ENCODE results near the gene AFF4. TPM values are rescaled to one million over a fixed set of nuclear protein-coding genes. Genes with fewer than 3 reads are reported as not detected.

Gene AFF4
- total and polyA plus RNA-seq, 2 donors (not counting 1 experiment from before 2014, with no cell fraction given): 16.2 to 81.5 TPM

- peak; percentile 23 for ATAC-seq (ENCODE audit: low read depth)
- Histone ChIP-seq H2AFZ (ENCODE audit: insufficient read depth, low read depth, low read length, poor library complexity, severe bottlenecking) (peak overlapping the region; percentile 98), H3K4me2 (replicated peaks; ENCODE audit: low read depth, low read length, poor library complexity, severe bottlenecking) (peak overlapping the region; percentile 88), H4K20me1 (ENCODE audit: control insufficient read depth, insufficient read depth, low read length, poor library complexity, severe bottlenecking) (no peaks in the 10 kb centered on the region), H3K27ac (ENCODE audit: low read length in 2 of 2) (peak overlapping the region; percentile 92 to 93), H3K79me2 (ENCODE audit: control insufficient read depth, insufficient read depth, low read length) (no peaks in the 10 kb centered on the region), H3K36me3 (replicated peaks in 1 of 2; ENCODE audit: control extremely low read depth in 1 of 2, control insufficient read depth in 1 of 2, extremely low read depth in 1 of 2, insufficient read depth in 2 of 2, low read length in 1 of 2) (peaks cover 0 to 8% of the 10 kb centered on the region in 2 experiments), H3K9ac (ENCODE audit: low read length) (peak overlapping the region; percentile 94), H3K4me1 (ENCODE audit: control insufficient read depth in 2 of 2, insufficient read depth in 2 of 2, low read length in 2 of 2) (peaks cover 16 to 19% of the 10 kb centered on the region in 2 donors), H3K4me3 (ENCODE audit: control extremely low read depth in 1 of 5, extremely low read depth in 1 of 5, insufficient read depth in 1 of 5, low read depth in 2 of 5, low read length in 4 of 5) (peak overlapping the region; percentile 67 to 93 (median 81)), H3K9me3 (ENCODE audit: control extremely low read depth in 1 of 3, control insufficient read depth in 2 of 3, insufficient read depth in 1 of 3, low read length in 2 of 3) (no peaks in the 10 kb centered on the region), H3K27me3 (replicated peaks in 1 of 4; ENCODE audit: control extremely low read depth in 1 of 4, control insufficient read depth in 3 of 4, insufficient read depth in 4 of 4, low read length in 3 of 4) (no peaks in the 10 kb centered on the region)
- H3K27me3 Mint-ChIP-seq: no peaks in the 10 kb centered on the region
- DNase-seq: no peak
- intact Hi-C loops (cut with micrococcal nuclease): loop anchor here (1.0 to 5.0 kb wide), 8 partner anchors 36 to 497 kb away; partner anchors contain the start of genes HSPA4, KIF3A, RAD50 and SHROOM1
- ChIA-PET CTCF (interaction anchor here (1.3 to 2.9 kb wide), 3 partner anchors 35 to 365 kb away, joined by 4 to 13 read pairs (median 6); partner anchors contain the start of gene SHROOM1), POLR2A (interaction anchor here (0.5 to 1.0 kb wide), 3 partner anchors 37 to 376 kb away, joined by 3 read pairs; partner anchors contain the start of gene IRF1)
- TF ChIP-seq EZH2 (IDR thresholded peaks at IDR 0.05; ENCODE audit: borderline replicate concordance, insufficient read depth, low read depth, low read length, poor library complexity, severe bottlenecking): no peak
- TF ChIP-seq, protein P1, sequence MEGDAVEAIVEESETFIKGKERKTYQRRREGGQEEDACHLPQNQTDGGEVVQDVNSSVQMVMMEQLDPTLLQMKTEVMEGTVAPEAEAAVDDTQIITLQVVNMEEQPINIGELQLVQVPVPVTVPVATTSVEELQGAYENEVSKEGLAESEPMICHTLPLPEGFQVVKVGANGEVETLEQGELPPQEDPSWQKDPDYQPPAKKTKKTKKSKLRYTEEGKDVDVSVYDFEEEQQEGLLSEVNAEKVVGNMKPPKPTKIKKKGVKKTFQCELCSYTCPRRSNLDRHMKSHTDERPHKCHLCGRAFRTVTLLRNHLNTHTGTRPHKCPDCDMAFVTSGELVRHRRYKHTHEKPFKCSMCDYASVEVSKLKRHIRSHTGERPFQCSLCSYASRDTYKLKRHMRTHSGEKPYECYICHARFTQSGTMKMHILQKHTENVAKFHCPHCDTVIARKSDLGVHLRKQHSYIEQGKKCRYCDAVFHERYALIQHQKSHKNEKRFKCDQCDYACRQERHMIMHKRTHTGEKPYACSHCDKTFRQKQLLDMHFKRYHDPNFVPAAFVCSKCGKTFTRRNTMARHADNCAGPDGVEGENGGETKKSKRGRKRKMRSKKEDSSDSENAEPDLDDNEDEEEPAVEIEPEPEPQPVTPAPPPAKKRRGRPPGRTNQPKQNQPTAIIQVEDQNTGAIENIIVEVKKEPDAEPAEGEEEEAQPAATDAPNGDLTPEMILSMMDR (IDR thresholded peaks at IDR 0.05): no peak
- no peaks in the 10 kb centered on the region for H3K9me3 Mint-ChIP-seq (ENCODE audit: insufficient read depth)
- peak overlapping the region; percentile 93 for H3K4me3 Mint-ChIP-seq
- peak overlapping the region; percentile 98 for H3K27ac Mint-ChIP-seq
- 41% methylated on average over 29 of the region's 30 CpGs for WGBS (ENCODE audit: insufficient coverage)
- peaks cover 26% of the 10 kb centered on the region for H3K4me1 Mint-ChIP-seq
Measured at GRCh38 chr5:132865668-132866341, 97.6 kb downstream of the AFF4 start.

DNA sequence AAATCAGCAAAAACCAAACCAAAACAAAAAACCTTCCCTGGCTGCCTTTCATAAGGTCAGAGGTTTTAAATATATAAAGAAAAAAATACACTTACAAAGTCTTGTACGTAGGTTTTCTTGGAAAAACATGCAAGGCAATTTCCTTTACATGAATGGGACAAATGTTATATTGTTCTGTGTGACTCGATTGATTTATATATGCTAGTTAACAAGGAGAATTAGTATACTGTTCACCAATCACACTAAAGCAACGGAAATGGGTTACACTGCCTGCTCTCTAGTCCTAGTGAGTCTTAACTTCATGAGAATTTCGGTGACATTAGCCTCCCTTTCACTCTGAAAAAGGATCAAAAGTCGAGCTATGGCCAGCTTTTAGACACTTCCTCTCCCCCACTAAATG lies 102.7 kb downstream of the AFF4 start:
- Histone ChIP-seq H2AFZ (ENCODE audit: insufficient read depth, low read depth, low read length, poor library complexity, severe bottlenecking) (no peak overlapping the region), H3K4me3 (ENCODE audit: control extremely low read depth in 1 of 5, extremely low read depth in 1 of 5, insufficient read depth in 1 of 5, low read depth in 2 of 5, low read length in 4 of 5) (no peak overlapping the region), H3K27me3 (replicated peaks in 1 of 4; ENCODE audit: control extremely low read depth in 1 of 4, control insufficient read depth in 3 of 4, insufficient read depth in 4 of 4, low read length in 3 of 4) (peaks cover 0 to 4% (median 0%) of the 10 kb centered on the region in 4 experiments), H4K20me1 (ENCODE audit: control insufficient read depth, insufficient read depth, low read length, poor library complexity, severe bottlenecking) (no peaks in the 10 kb centered on the region), H3K9me3 (ENCODE audit: control extremely low read depth in 1 of 3, control insufficient read depth in 2 of 3, insufficient read depth in 1 of 3, low read length in 2 of 3) (no peaks in the 10 kb centered on the region), H3K4me2 (replicated peaks; ENCODE audit: low read depth, low read length, poor library complexity, severe bottlenecking) (no peak overlapping the region), H3K27ac (ENCODE audit: low read length in 2 of 2) (no peak overlapping the region), H3K9ac (ENCODE audit: low read length) (no peak overlapping the region), H3K4me1 (ENCODE audit: control insufficient read depth in 2 of 2, insufficient read depth in 2 of 2, low read length in 2 of 2) (peaks cover 6 to 7% of the 10 kb centered on the region in 2 donors), H3K36me3 (replicated peaks in 1 of 2; ENCODE audit: control extremely low read depth in 1 of 2, control insufficient read depth in 1 of 2, extremely low read depth in 1 of 2, insufficient read depth in 2 of 2, low read length in 1 of 2) (no peaks in the 10 kb centered on the region), H3K79me2 (ENCODE audit: control insufficient read depth, insufficient read depth, low read length) (no peaks in the 10 kb centered on the region)
- intact Hi-C loops (cut with micrococcal nuclease): no loop called here
- WGBS (ENCODE audit: insufficient coverage): 93% methylated on average over 2 of the region's 5 CpGs
- no peak for TF ChIP-seq EZH2 (IDR thresholded peaks at IDR 0.05; ENCODE audit: borderline replicate concordance, insufficient read depth, low read depth, low read length, poor library complexity, severe bottlenecking)
- TF ChIP-seq, protein P1 (IDR thresholded peaks at IDR 0.05): no peak
- Mint-ChIP-seq H3K4me3 (no peak overlapping the region), H3K27ac (no peak overlapping the region), H3K27me3 (peaks cover 9% of the 10 kb centered on the region), H3K9me3 (ENCODE audit: insufficient read depth) (no peaks in the 10 kb centered on the region), H3K4me1 (peaks cover 5% of the 10 kb centered on the region)
- no peak for DNase-seq
- ATAC-seq (ENCODE audit: low read depth): no peak
- POLR2A ChIA-PET: no interaction called here
- CTCF ChIA-PET: no interaction called here

All from B cell (primary cell).